ENCODE measurements around the gene FHOD3. TPM values are rescaled to one million over a fixed set of nuclear protein-coding genes. Genes with fewer than 3 reads are reported as not detected.

FHOD3 gene
- total and polyA plus RNA-seq, 9 of the 15 experiments (the other 6 are each of a cell fraction or from before 2014, with no cell fraction given): 0.11 TPM; not detected in 8

- ATAC-seq (no peak), DNase-seq (ENCODE audit: extremely low read depth in 1 of 4, low spot score in 3 of 4) (no peak), FAIRE-seq (no peak)
- no peaks in the 10 kb centered on the region for H3K36me3 ChIP-seq (ENCODE audit: control insufficient read depth, insufficient read depth, low read length)
- POLR2A ChIA-PET: no interaction called here
- no peaks in the 10 kb centered on the region for H3K9me3 ChIP-seq (replicated peaks; ENCODE audit: control insufficient read depth, insufficient read depth, low read depth, low read length)
- no peak overlapping the region for H3K9ac ChIP-seq (ENCODE audit: insufficient read depth in 1 of 2, low read depth in 2 of 2, low read length in 2 of 2)
- in situ Hi-C loops (cut with MboI): no loop called here
- H3K4me2 ChIP-seq (ENCODE audit: insufficient read depth, low read length): no peak overlapping the region
- intact Hi-C loops (cut with micrococcal nuclease): no loop called here
- CTCF ChIA-PET (ENCODE audit: low intra/inter-chr PET ratio): no interaction called here
- no peak overlapping the region for H3K27ac ChIP-seq (ENCODE audit: extremely low read depth, low read depth, low read length)
- H4K20me1 ChIP-seq (replicated peaks; ENCODE audit: control insufficient read depth, insufficient read depth, low read length): no peaks in the 10 kb centered on the region
- H3K4me3 ChIP-seq: no peak overlapping the region
- H3K27me3 ChIP-seq (ENCODE audit: control insufficient read depth in 2 of 2, insufficient read depth in 2 of 2, low read length in 2 of 2): peaks cover 2 to 4% of the 10 kb centered on the region in 2 experiments; a peak in 2 of 5 replicates
- H3K4me1 ChIP-seq (replicated peaks in 1 of 2; ENCODE audit: control insufficient read depth in 2 of 2, insufficient read depth in 2 of 2, low read length in 2 of 2): no peaks in the 10 kb centered on the region
- 0% methylated on average over 5 of the region's 5 CpGs for WGBS (ENCODE audit: insufficient coverage, low coverage, missing lambda C conversion rate)
- no peaks in the 10 kb centered on the region for H3K9me1 ChIP-seq (ENCODE audit: control insufficient read depth, insufficient read depth, low read length)
- BruUV-seq (replicated peaks): no TSS peak
- H2AFZ ChIP-seq (ENCODE audit: low read depth, low read length): no peak overlapping the region
- H3K79me2 ChIP-seq (ENCODE audit: control insufficient read depth, insufficient read depth, low read length): no peaks in the 10 kb centered on the region
- TF ChIP-seq SMARCA5 (IDR thresholded peaks at IDR 0.05): no peak
- TF ChIP-seq TBP (optimal IDR thresholded peaks at IDR 0.05; ENCODE audit: low read depth, low read length): no peak
- TF ChIP-seq SRSF9 (IDR thresholded peaks at IDR 0.05; ENCODE audit: borderline replicate concordance, low read depth, low read length): no peak
- TF ChIP-seq, protein P1, sequence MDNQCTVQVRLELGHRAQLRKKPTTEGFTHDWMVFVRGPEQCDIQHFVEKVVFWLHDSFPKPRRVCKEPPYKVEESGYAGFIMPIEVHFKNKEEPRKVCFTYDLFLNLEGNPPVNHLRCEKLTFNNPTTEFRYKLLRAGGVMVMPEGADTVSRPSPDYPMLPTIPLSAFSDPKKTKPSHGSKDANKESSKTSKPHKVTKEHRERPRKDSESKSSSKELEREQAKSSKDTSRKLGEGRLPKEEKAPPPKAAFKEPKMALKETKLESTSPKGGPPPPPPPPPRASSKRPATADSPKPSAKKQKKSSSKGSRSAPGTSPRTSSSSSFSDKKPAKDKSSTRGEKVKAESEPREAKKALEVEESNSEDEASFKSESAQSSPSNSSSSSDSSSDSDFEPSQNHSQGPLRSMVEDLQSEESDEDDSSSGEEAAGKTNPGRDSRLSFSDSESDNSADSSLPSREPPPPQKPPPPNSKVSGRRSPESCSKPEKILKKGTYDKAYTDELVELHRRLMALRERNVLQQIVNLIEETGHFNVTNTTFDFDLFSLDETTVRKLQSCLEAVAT (IDR thresholded peaks at IDR 0.05): no peak
- no peak for TF ChIP-seq ZBTB12 (CRISPR knock-in tag; IDR thresholded peaks at IDR 0.05)
- TF ChIP-seq, protein P2, sequence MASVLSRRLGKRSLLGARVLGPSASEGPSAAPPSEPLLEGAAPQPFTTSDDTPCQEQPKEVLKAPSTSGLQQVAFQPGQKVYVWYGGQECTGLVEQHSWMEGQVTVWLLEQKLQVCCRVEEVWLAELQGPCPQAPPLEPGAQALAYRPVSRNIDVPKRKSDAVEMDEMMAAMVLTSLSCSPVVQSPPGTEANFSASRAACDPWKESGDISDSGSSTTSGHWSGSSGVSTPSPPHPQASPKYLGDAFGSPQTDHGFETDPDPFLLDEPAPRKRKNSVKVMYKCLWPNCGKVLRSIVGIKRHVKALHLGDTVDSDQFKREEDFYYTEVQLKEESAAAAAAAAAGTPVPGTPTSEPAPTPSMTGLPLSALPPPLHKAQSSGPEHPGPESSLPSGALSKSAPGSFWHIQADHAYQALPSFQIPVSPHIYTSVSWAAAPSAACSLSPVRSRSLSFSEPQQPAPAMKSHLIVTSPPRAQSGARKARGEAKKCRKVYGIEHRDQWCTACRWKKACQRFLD (CRISPR knock-in tag; IDR thresholded peaks at IDR 0.05): no peak
- no peak for TF ChIP-seq RBM34 (IDR thresholded peaks at IDR 0.05; ENCODE audit: borderline replicate concordance, insufficient read depth, low read length)
- TF ChIP-seq ZNF75A (CRISPR knock-in tag; IDR thresholded peaks at IDR 0.05): no peak
- TF ChIP-seq CHCHD3 (CRISPR knock-in tag; IDR thresholded peaks at IDR 0.05): no peak
- no peak for TF ChIP-seq RFX1 (IDR thresholded peaks at IDR 0.05)
- no peak for TF ChIP-seq BMI1 (IDR thresholded peaks at IDR 0.05; ENCODE audit: low read length)
- TF ChIP-seq, protein P3, sequence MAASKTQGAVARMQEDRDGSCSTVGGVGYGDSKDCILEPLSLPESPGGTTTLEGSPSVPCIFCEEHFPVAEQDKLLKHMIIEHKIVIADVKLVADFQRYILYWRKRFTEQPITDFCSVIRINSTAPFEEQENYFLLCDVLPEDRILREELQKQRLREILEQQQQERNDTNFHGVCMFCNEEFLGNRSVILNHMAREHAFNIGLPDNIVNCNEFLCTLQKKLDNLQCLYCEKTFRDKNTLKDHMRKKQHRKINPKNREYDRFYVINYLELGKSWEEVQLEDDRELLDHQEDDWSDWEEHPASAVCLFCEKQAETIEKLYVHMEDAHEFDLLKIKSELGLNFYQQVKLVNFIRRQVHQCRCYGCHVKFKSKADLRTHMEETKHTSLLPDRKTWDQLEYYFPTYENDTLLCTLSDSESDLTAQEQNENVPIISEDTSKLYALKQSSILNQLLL (CRISPR knock-in tag; IDR thresholded peaks at IDR 0.05; ENCODE audit: borderline replicate concordance): no peak
- no peak for TF ChIP-seq PHTF2 (CRISPR knock-in tag; IDR thresholded peaks at IDR 0.05)
Measured at GRCh38 chr18:36375118-36375517, 77.6 kb downstream of the FHOD3 start.

All from K562 (cell line).